VCaP (cell line): ENCODE data around the gene TRPM3.

Source experiments
- H3K27ac ChIP-seq: fragments of 450-650 bp; 2 replicates; pipeline ENCODE4 v1.5.1; 2017
- CTCF ChIP-seq: fragments of 450-650 bp; conservative IDR thresholded peaks from 2 replicates; pipeline ENCODE4 v1.5.1; 2017; ENCODE audit warnings: mild to moderate bottlenecking, moderate library complexity

Gene TRPM3

GRCh38 chr9:71144495-71144894, 23.1 kb upstream of the TRPM3 start:
- no peak overlapping the region for H3K27ac ChIP-seq
- TF ChIP-seq CTCF = no peak

GRCh38 chr9:71136696-71137095, 15.3 kb upstream of the TRPM3 start:
- no peak for TF ChIP-seq CTCF
- H3K27ac ChIP-seq = no peak overlapping the region

GRCh38 chr9:71131145-71131544, 9.7 kb upstream of the TRPM3 start:
- no peak for TF ChIP-seq CTCF
- H3K27ac ChIP-seq = no peak overlapping the region

GRCh38 chr9:71130521-71130920, 9.1 kb upstream of the TRPM3 start:
- no peak for TF ChIP-seq CTCF
- H3K27ac ChIP-seq = no peak overlapping the region

- no peak for TF ChIP-seq CTCF
- H3K27ac ChIP-seq = no peak overlapping the region
These were observed 7.4 kb upstream of the TRPM3 start for GRCh38 chr9:71128796-71129195.

- no peak for TF ChIP-seq CTCF
- H3K27ac ChIP-seq = no peak overlapping the region
These were observed 5.9 kb upstream of the TRPM3 start for GRCh38 chr9:71127301-71127700.

GRCh38 chr9:71122421-71122820, 1.0 kb upstream of the TRPM3 start:
- no peak for TF ChIP-seq CTCF
- H3K27ac ChIP-seq = no peak overlapping the region

GRCh38 chr9:71122022-71122275, 528 bp upstream of the TRPM3 start:
- H3K27ac ChIP-seq = no peak overlapping the region
- TF ChIP-seq CTCF = no peak
